WTC11 (cell line): ENCODE data around the gene RAD50.
"Not testable (repeated sequence)": the region's sequence is repeated elsewhere in the genome, so short reads cannot be mapped to it uniquely, and the experiment has no call there.

Experiments
- CREB1 ChIP-seq: sonication (generic); formaldehyde crosslinking; IDR thresholded peaks from 2 replicates; pipeline ENCODE4 v1.8.0; 2023; ENCODE audit warnings: mild to moderate bottlenecking, missing genetic modification reagents
- CTCF ChIP-seq: fragments of 200-600 bp; IDR thresholded peaks from 2 replicates; pipeline ENCODE4 v1.8.0; 2022; ENCODE audit warnings: antibody characterized with exemption
- E2F4 ChIP-seq: sonication (generic); formaldehyde crosslinking; IDR thresholded peaks from 2 replicates; pipeline ENCODE4 v1.8.1; 2022; ENCODE audit warnings: low read depth, mild to moderate bottlenecking, moderate library complexity, missing genetic modification reagents, borderline replicate concordance
- ESRRA ChIP-seq: sonication (generic); formaldehyde crosslinking; IDR thresholded peaks from 2 replicates; pipeline ENCODE4 v1.8.1; 2022; ENCODE audit warnings: mild to moderate bottlenecking, missing genetic modification reagents, borderline replicate concordance
- IRF1 ChIP-seq: sonication (generic); formaldehyde crosslinking; IDR thresholded peaks from 2 replicates; pipeline ENCODE4 v1.8.0; 2023; ENCODE audit warnings: missing genetic modification reagents
- IRF2 ChIP-seq: sonication (generic); formaldehyde crosslinking; IDR thresholded peaks from 2 replicates; pipeline ENCODE4 v1.8.0; 2022; ENCODE audit warnings: low read depth, missing genetic modification reagents, borderline replicate concordance
- JUN ChIP-seq: sonication (generic); formaldehyde crosslinking; IDR thresholded peaks from 2 replicates; pipeline ENCODE4 v1.8.0; 2023; ENCODE audit warnings: mild to moderate bottlenecking, missing genetic modification reagents
- KAT7 ChIP-seq: sonication (generic); formaldehyde crosslinking; IDR thresholded peaks from 2 replicates; pipeline ENCODE4 v1.8.1; 2023; ENCODE audit warnings: missing genetic modification reagents, mild to moderate bottlenecking, borderline replicate concordance
- TCF7 ChIP-seq: sonication (generic); formaldehyde crosslinking; IDR thresholded peaks from 2 replicates; pipeline ENCODE4 v1.8.0; 2022; ENCODE audit warnings: mild to moderate bottlenecking, low read depth, missing genetic modification reagents, moderate library complexity
- ZNF317 ChIP-seq: sonication (generic); formaldehyde crosslinking; IDR thresholded peaks from 2 replicates; pipeline ENCODE4 v1.8.1; 2023; ENCODE audit warnings: low read depth, mild to moderate bottlenecking, moderate library complexity, missing genetic modification reagents, borderline replicate concordance
- ZNF396 ChIP-seq: fragments of 250-450 bp; sonication (Bioruptor Pico); IDR thresholded peaks from 2 replicates; pipeline ENCODE4 v1.8.0; 2021; ENCODE audit warnings: mild to moderate bottlenecking, moderate library complexity, borderline replicate concordance
- ZSCAN18 ChIP-seq: fragments of 250-450 bp; sonication (Bioruptor Pico); IDR thresholded peaks from 2 replicates; pipeline ENCODE4 v2.1.2; 2022; ENCODE audit warnings: mild to moderate bottlenecking, moderate library complexity
- TF ChIP-seq, protein P1 (sequence below): sonication (generic); formaldehyde crosslinking; IDR thresholded peaks from 2 replicates; pipeline ENCODE4 v1.8.0; 2022; ENCODE audit warnings: mild to moderate bottlenecking, missing genetic modification reagents
- TF ChIP-seq, protein P2 (sequence below): sonication (generic); formaldehyde crosslinking; IDR thresholded peaks from 2 replicates; pipeline ENCODE4 v1.8.1; 2022; ENCODE audit warnings: missing genetic modification reagents, borderline replicate concordance

DNA sequence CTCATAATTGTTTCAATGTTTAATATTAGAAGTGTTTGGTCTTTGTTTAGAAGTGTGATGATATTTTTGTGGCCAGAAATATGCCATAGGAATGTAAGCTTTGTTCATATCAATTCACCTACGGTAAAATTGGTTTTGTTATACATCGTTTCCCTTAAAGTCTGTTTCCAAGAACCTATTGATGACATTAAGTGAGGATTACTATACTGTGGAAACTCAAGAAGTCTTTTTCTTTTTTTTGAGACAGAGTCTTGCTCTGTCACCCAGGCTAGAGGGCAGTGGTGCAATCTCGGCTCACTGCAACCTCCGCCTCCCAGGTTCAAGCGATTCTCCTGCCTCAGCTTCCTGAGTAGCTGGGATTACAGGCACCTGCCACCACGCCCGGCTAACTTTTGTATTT is 7.9 kb upstream of the RAD50 start:
- not testable (repeated sequence) for TF ChIP-seq KAT7 (CRISPR knock-in tag); CTCF; ZNF396 (CRISPR knock-in tag); TCF7 (CRISPR knock-in tag); ZSCAN18 (CRISPR knock-in tag); ESRRA (CRISPR knock-in tag); ZNF317; IRF1; CREB1; E2F4; IRF2 (CRISPR knock-in tag); JUN (CRISPR knock-in tag)
- TF ChIP-seq, protein P1, sequence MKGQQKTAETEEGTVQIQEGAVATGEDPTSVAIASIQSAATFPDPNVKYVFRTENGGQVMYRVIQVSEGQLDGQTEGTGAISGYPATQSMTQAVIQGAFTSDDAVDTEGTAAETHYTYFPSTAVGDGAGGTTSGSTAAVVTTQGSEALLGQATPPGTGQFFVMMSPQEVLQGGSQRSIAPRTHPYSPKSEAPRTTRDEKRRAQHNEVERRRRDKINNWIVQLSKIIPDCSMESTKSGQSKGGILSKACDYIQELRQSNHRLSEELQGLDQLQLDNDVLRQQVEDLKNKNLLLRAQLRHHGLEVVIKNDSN (CRISPR knock-in tag): not testable (repeated sequence)
- TF ChIP-seq, protein P2, sequence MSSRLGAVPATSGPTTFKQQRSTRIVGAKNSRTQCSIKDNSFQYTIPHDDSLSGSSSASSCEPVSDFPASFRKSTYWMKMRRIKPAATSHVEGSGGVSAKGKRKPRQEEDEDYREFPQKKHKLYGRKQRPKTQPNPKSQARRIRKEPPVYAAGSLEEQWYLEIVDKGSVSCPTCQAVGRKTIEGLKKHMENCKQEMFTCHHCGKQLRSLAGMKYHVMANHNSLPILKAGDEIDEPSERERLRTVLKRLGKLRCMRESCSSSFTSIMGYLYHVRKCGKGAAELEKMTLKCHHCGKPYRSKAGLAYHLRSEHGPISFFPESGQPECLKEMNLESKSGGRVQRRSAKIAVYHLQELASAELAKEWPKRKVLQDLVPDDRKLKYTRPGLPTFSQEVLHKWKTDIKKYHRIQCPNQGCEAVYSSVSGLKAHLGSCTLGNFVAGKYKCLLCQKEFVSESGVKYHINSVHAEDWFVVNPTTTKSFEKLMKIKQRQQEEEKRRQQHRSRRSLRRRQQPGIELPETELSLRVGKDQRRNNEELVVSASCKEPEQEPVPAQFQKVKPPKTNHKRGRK: not testable (repeated sequence)
